Measurements from ENCODE around the gene TUBGCP4.

TUBGCP4 gene

DNA sequence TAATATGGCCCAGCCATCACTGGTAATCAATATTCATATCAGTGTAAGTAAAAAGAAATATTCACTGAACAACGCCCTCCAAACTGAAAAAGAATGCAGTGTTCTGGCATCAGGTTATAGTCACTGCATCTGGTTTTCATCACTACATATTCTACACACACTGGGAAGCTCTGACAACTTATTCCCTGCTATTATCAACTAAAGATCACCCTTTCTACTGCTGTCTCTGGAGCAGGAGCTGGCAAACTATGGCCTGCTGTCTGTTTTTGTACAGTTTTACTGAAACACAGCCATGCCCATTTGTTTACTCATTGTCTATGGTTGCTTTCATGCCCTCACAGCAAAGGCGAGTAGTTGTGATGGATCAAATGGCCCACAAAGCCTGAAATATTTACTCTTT lies 35.3 kb downstream of the TUBGCP4 start:
- DNase-seq = no peak

DNA sequence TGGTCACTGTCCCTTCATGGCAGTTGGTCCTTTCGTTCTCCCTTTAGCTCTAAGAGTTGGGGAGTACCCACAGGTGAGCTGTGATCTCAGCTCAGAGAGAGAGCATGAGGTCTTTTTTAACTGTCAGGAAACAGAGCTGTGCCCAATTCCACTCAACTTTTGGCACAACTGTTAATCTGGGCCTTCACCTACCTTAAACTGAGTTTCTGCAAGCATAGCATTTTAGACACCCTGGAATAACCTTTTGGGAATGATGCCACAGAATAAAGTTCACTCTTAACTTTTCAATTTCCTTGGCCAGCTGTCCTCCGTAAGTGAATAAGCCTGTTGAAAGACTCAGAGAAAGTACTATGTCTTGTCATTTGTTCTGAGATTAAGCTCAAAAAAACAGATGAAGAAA lies 35.9 kb downstream of the TUBGCP4 start:
- DNase-seq = no peak

DNA sequence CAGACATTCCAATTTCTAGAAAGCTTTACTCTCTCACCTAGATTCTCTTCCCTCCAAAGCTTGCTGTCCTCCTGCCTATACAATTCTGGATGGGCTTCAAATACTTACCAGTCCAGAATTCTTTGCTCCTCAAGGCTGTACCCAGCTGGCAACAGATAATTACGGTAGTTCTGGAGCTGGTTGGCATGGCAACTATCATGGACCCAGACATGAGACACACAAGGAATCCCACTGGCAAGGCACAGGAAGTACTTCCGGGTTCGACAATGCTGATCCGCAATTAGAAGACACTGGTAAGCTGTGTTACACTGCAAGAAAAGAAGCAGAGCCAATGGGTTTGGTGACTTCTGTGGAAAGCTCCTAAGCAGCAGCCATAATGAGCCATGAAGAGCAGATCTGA lies 37.9 kb downstream of the TUBGCP4 start:
- no peak for DNase-seq

DNA sequence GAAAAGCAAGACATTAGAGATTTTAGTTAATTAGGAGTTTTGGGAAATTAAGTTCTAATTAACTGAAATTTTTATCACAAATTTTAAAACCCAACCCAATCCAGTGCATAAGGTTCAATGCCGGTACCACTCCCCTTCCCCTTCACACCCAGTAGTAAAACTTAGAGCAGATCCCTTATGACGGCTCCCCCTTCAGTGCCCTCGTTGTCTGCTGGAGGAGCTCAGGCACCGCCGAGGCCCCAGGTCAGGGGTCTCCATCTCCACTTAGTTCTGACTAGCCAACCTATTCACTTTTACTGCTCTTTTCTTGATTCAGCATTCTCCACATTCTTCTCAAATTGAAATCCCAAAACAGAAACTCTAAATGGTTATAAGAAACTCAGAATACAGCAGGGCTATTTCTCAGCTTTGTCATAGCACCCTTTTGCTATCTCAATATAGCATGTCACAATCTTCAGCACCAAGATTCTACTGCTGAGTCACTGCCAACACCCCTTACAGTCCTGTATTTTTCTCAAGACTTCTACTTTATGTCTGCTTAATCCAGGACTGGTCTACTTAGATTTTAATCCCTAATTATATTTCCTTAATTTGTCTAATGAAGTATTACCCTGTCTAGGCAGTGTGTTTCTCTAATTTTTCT lies 39.8 kb downstream of the TUBGCP4 start:
- no peak for DNase-seq

DNA sequence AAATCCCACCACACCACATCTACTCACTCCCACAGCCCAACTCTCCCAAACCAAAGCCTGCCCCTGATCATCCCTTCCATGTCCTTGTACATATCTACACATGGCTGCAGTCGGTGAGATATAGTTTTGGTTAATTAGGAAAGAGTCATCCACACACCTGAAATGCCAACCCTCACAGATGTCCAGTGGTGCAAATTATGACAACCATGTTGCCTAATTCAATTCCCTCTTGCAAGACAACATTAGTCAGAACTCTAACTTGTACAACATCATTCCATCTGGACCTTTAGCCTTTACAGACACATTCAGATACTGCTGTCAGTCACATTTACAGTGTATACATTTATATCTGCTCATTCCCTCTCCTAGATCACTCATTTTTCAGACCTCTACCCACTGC lies 41.2 kb downstream of the TUBGCP4 start:
- DNase-seq = no peak

DNA sequence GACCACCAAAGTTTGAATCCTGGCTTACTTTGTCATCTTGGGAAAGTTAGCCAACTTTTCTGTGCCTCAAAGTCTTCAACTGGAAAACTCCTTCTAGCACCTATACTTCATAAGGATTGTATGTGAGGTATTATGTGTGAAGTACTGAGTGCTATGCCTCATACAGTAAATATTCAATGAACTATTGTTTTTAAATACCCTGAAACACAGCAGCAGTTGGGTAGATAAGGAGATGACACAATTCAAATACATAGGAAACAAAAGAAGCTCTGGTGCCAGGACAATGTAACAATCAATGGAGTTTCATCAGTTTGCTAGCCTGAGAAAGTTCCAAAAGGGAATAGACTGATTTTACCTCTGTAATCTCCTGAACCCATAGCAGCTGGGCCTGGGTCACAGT lies 43.3 kb downstream of the TUBGCP4 start:
- no peak for DNase-seq

DNA sequence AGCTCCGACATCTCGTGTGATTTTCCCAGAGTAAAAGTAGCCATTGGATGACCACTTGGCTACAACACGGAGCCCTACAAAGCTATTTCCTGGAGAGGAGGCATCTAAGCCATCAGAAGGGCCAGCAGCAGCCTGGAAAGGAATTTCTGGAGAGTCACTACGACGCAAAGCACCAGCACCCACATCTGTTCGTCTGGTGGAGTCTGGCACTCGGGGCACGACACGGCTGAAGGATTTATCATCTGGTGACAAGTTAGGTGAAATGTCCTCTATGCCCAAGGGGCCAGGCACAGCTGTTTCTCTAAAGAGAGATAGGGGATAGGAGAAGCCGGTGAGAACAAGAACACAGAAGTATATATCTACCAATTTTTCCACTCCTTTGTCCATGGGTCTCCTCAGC lies 49.5 kb downstream of the TUBGCP4 start:
- DNase-seq = no peak

DNA sequence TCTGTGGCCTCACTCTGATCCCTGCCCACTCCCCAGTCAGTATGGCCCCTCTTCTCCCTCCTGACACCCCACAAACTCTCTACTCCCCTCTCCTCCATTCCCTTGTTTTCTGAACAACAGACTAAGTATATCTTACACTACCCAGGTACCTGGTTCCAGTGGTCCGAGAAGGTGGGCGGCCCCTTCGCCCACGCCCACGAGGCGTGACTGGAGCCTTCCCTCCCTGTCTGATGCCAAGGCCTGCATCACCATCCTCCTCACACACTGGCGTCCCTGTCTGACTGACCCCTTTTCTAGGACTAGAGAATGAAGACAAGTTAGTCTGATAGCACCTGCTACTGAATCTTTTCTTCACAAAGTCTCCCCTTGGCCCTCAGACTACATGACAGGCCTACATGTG lies 50.0 kb downstream of the TUBGCP4 start:
- no peak for DNase-seq

DNA sequence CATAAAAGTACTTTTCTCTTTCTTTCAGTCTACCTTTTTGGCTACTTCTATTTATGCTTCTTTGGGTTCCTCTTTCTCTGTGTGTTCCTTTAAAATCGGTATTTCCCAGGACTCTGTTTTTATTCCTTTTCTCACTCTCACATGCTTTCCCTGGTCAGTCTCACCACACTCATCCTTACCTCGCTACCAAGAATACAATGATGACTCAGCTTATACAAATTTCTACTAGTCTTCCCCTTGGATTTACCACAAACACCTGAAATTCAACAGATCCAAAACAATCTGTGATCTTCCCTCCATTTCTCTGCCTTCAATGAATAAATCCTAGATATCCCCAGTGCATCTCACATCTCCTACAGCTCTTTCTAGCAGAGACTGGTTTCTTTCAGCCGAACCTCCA lies 52.9 kb downstream of the TUBGCP4 start:
- DNase-seq = no peak

DNA sequence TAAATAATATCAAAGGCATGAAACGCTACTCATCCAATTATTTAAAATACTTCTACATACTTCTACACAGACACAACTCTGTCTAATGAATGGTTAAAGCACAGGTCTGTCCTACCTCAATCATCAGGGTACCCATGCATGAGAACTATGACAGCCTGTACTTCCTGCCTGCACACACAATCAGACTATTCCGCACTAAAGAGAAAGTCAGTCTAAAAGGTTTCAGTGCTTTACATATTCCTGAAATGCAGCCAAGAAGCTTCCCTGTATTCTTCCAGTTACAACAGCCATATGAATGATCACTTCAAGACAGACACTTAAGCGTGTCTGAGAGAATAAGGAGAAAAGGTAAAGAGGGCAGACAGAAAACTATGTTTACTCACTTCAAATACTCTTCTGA lies 58.8 kb downstream of the TUBGCP4 start:
- peak; percentile 38 for DNase-seq

DNA sequence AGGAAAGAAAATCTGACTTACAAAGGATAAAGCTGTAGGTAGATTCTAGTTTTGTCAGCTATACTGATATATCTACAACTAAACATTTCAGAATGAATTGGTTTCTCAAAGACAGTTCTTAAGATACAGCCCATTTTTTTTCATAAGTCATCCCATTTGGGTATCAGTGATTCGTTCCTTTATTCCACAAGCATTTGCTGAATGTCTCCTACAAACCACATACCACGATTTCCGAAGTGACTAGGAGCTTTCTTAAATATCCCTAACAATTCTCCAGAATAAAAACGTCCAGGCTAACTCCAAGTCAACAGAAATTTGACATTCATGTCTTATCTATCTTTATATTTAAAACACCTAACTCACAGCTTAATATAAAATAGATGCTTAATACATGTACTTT lies 62.3 kb downstream of the TUBGCP4 start:
- DNase-seq = no peak

DNA sequence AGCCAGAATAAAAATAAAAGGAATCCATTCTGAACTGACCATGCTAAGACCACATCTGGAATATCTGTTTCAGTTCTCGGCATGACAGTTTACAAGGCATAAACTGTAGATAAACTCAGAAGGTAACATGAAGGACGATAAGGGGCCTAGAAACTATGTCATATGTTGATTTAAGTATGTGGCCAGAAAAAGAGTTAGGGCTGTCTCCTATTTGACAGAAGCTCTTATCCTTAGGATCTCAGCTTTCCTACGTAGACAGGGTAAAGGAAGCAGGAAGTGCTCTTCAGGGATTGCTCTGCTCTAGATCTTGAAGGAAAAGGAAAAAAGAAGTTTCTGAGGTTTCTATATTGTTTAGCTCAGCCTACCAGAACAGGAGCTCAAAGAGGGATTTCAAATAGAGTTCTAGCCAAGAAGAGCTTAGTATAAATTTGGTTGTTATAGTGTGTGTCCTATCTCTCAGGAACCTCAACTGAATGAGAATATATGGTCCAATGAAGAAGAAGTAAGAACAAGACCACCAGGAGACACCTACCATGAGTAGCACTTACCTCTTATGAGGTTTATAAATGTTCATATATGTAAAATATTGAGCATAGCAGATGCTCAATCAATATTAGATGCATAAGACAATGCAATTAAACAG lies 62.9 kb downstream of the TUBGCP4 start:
- no peak for DNase-seq

DNA sequence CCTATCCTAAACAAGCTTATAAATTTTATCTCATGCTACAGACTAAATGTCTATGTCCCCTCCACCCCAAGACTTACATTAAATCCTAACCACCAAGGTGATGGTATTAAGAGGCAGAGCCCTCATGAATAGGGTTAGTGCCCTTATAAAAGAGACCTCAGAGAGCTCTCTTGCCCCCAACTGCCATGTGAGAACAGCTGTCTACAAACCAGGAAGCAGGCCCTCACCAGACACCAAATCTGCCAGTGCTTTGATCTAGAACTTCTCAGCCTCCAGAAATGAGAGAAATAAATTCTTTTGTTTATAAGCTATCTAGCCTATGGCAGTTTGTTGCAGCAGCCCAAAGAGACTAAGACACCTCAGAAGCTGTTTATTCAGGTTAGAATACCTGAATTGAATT lies 63.5 kb downstream of the TUBGCP4 start:
- no peak for DNase-seq

DNA sequence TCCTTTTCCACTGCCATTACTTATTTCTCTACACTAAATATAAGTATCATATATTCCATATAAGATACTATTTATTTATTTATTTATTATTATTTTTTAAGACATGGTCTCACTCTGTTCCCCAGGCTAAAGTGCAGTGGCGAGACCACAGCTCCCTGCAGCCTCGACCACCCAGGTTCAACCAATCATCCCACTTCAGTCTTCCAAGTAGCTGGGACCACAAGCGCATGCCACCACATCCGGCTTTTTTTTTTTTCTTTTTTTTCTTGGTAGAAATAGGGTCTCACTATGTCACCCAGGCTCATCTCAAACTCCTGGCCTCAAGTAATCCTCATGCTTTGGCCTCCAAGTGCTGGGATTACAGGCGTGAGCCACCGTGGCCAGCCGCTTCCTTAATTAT lies 65.5 kb downstream of the TUBGCP4 start:
- no peak for DNase-seq

DNA sequence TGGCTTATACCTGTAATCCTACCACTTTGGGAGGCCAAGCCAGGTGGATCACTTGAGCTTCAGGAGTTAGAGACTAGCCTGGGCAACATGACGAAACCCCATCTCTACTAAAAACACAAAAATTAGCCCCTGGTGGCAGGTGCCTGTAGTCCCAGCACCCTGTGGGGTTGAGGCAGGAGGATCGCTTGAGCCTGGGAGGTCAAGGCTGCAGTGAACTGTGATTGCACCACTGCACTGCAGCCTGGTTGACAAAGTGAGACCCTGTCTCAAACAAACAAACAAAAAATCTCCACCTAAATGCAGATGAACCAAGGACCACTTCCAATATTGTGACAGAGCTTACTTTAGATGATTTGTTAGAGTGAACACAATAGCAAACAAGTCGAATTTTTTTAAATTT lies 68.4 kb downstream of the TUBGCP4 start:
- DNase-seq = no peak

DNA sequence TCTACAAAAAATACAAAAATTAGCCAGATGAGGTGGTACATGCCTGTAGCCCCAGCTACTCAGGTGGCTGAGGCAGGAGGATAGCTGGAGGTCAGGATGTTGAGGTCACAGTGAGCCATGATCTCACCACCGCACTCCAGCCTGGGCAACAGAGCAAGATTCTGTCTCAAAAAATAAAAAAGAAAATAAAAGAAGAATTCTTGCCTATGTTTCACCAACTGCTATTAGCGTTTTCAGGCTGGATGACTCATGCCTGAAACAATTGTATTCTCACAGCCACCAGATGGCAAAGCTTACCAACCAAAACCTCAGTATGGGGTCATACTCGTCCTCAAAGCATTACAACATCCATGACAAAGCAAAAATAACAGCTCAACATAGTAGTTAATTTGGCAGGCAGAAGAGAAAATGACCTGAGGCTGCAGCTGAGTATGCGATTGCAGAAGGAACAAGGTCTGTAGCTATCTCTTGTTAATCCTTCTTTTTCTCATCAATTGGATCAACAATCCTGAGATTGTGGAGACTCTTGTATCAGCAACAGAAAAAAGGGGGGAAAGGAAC lies 69.9 kb downstream of the TUBGCP4 start:
- no peak for DNase-seq

DNA sequence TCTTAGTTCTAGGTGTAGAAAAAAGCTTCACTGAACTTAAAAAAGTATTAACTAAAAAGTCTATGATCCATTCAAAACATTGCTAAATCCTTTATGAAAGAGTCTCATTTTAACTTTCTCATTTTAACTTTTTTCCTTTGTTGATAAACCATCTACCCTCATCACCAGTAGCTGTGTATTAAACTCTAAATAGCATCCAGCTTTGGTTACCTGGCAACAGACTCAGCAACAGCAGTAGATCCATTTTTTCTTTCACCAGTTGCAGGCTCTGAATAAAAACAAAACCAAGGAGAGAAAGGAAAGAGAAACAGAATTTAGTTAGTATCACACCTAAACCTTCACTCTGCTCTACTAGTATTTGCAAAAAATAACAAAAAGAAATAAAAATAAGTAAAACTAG lies 70.4 kb downstream of the TUBGCP4 start:
- DNase-seq = no peak

DNA sequence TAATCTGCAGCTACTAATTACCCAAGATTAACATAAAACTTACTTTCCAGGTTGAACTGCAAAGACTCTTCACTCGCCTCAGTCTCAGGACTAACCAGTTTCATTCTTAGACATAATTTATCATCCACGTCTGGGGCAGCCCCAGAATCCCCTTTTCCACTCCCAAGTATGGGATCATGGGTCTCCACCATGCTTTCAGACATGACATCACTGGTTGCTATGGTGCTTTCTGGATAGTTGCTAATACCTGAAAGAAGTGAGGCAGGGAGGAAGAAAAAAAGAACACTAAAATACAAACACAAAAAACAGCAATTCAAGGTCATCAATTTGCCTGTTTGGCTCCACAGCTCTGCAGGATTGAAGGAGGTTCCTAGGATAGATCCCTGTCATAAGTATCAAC lies 75.4 kb downstream of the TUBGCP4 start:
- no peak for DNase-seq

DNA sequence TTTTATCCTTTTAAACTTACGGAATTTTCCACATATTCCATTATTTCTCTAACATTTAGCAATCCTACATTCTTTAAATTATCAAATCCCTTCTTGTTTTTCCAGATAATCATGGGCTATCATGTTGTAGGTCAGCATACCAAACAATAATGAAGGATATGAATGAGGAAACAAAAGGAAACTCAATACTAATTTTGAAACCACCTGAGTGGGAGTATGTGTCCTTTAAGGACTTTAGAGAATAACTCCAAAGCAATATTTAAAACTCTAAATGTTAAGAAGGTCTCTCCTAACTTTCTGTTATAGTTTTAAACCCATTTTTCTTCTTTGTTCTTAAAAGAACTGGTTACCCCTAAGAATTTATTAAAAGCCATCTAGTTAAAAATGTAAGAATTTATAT lies 79.1 kb downstream of the TUBGCP4 start:
- DNase-seq = no peak
